Fibroblast of lung (primary cell): ENCODE data around the gene CLEC12A. TPM values are rescaled to one million over a fixed set of nuclear protein-coding genes. Genes with fewer than 3 reads are reported as not detected.

ENCODE experiments used
- DNase-seq, 2 donors: peaks; one replicate each; pipeline versions ENCODE4 v3.0.0 to v3.0.0-alpha.2; 2010; ENCODE audit warnings: low read depth in 2 of 2
- H2AFZ ChIP-seq: 2 replicates; pipeline ENCODE4 v1.5.1; 2012; ENCODE audit warnings: low read length, control low read depth, inconsistent platforms
- H3K27ac ChIP-seq: 2 replicates; pipeline ENCODE4 v1.5.1; 2011; ENCODE audit warnings: low read length, control low read depth; ENCODE audit not compliant: insufficient read depth
- H3K27me3 ChIP-seq: 2 replicates; pipeline ENCODE4 v1.5.1; 2011; ENCODE audit warnings: mild to moderate bottlenecking, low read length; ENCODE audit not compliant: control insufficient read depth, insufficient read depth
- H3K36me3 ChIP-seq: 2 replicates; pipeline ENCODE4 v1.5.1; 2011; ENCODE audit warnings: low read length; ENCODE audit not compliant: control insufficient read depth, insufficient read depth
- H3K4me1 ChIP-seq: 2 replicates; pipeline ENCODE4 v1.5.1; 2011; ENCODE audit warnings: low read length; ENCODE audit not compliant: control insufficient read depth, insufficient read depth; ENCODE audit errors: extremely low read depth
- H3K4me2 ChIP-seq: 2 replicates; pipeline ENCODE4 v1.5.1; 2011; ENCODE audit warnings: low read length, control low read depth; ENCODE audit not compliant: insufficient read depth; ENCODE audit errors: extremely low read depth
- H3K4me3 ChIP-seq, 4 experiments: fragments of 200-600 bp in 1 of 4; sonication (generic) in 1 of 4; replicated peaks in 1 of 4; 2 replicates each; pipeline ENCODE4 v1.5.1; 2011 to 2016; ENCODE audit warnings: low read length in 4 of 4, low read depth in 3 of 4, mild to moderate bottlenecking in 3 of 4, control low read depth in 2 of 4, inconsistent platforms in 1 of 4, mixed read lengths in 1 of 4; ENCODE audit not compliant: insufficient read depth in 1 of 4; ENCODE audit errors: control extremely low read depth in 1 of 4
- H3K79me2 ChIP-seq: 2 replicates; pipeline ENCODE4 v1.5.1; 2012; ENCODE audit warnings: mild to moderate bottlenecking, low read length, inconsistent platforms; ENCODE audit not compliant: control insufficient read depth, insufficient read depth
- H3K9ac ChIP-seq: 2 replicates; pipeline ENCODE4 v1.5.1; 2011; ENCODE audit warnings: mild to moderate bottlenecking, low read length, control low read depth; ENCODE audit not compliant: insufficient read depth
- H3K9me3 ChIP-seq: 2 replicates; pipeline ENCODE4 v1.5.1; 2012; ENCODE audit warnings: low read depth, low read length; ENCODE audit not compliant: control insufficient read depth, insufficient read depth
- H4K20me1 ChIP-seq: 2 replicates; pipeline ENCODE4 v1.5.1; 2011; ENCODE audit warnings: low read length; ENCODE audit not compliant: control insufficient read depth, insufficient read depth; ENCODE audit errors: extremely low read depth
- EZH2 ChIP-seq: IDR thresholded peaks from 2 replicates; pipeline ENCODE4 v1.5.1; 2012; ENCODE audit warnings: low read length, control low read depth, mild to moderate bottlenecking; ENCODE audit errors: missing control alignments
- polyA plus RNA-seq, 2 donors: library from polyadenylated mRNA; depleted of rRNA in 1 of 2; stranded (reverse) in 1 of 2; unstranded in 1 of 2; fragments of >200 nt; gene quantifications; 2 replicates each; pipeline ENCODE4 v1.2.1, GENCODE V29; 2011 to 2012; ENCODE audit warnings: missing spikeins in 1 of 2
- total RNA-seq: library from RNA; depleted of rRNA; stranded (reverse); fragments of >200 nt; gene quantifications from 2 replicates; pipeline ENCODE4 v1.2.1, GENCODE V29; 2014
- TF ChIP-seq, protein P1 (sequence below), 2 donors: IDR thresholded peaks in 1 of 2; conservative IDR thresholded peaks in 1 of 2; 1 replicate in 1 of 2; 2 replicates in 1 of 2; pipeline ENCODE4 v1.5.1; 2011 to 2012; ENCODE audit warnings: low read length in 2 of 2, control low read depth in 1 of 2, inconsistent platforms in 1 of 2, low read depth in 1 of 2, mild to moderate bottlenecking in 1 of 2

Gene CLEC12A
- total and polyA plus RNA-seq, 2 donors (not counting 1 experiment from before 2014, with no cell fraction given): not detected

DNA sequence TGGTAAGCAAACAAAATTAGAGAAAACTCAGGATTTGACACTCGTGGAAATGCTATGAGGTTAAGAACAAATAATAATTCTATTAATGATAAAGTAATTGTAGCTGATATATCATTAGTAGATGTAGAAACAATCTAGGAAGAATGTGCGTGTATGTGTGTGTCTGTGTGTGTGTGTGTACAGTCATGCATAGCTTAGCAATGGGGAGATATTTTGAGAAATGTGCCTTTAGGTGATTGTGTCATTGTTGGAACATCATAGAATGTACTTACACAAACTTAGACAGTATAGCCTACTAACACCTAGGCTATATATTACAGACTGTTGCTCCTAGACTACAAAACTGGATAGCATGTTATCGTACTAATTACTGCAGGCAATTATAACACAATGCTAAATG, 44.3 kb upstream of the CLEC12A start:
- Histone ChIP-seq H3K4me2 (no peak overlapping the region), H3K9me3 (no peaks in the 10 kb centered on the region)
- DNase-seq: no peak

DNA sequence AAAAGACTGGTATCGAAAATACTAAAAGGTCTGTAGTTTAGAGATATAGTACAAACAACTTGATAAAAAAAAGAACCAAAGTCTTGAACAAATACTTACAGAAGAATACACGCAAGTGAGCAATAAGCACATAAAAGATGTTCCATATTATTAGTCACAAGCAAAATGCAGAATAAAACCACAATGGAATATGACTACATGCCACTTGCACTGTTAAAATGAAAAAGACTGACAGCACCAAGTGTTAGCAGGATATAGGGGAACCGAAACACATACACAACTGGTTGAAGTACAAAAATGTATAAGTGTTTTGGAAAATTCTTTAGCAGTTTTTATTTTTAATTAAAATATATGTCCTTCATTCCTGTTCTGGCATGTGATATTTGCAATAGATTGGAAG, 42.6 kb upstream of the CLEC12A start:
- Histone ChIP-seq H3K9me3 (no peaks in the 10 kb centered on the region), H3K4me2 (no peak overlapping the region), H3K9ac (no peak overlapping the region), H3K36me3 (no peaks in the 10 kb centered on the region), H3K4me3 (no peak overlapping the region), H3K27me3 (no peaks in the 10 kb centered on the region), H3K27ac (no peak overlapping the region), H4K20me1 (no peaks in the 10 kb centered on the region), H2AFZ (no peak overlapping the region), H3K4me1 (no peaks in the 10 kb centered on the region), H3K79me2 (no peaks in the 10 kb centered on the region)
- TF ChIP-seq, protein P1, sequence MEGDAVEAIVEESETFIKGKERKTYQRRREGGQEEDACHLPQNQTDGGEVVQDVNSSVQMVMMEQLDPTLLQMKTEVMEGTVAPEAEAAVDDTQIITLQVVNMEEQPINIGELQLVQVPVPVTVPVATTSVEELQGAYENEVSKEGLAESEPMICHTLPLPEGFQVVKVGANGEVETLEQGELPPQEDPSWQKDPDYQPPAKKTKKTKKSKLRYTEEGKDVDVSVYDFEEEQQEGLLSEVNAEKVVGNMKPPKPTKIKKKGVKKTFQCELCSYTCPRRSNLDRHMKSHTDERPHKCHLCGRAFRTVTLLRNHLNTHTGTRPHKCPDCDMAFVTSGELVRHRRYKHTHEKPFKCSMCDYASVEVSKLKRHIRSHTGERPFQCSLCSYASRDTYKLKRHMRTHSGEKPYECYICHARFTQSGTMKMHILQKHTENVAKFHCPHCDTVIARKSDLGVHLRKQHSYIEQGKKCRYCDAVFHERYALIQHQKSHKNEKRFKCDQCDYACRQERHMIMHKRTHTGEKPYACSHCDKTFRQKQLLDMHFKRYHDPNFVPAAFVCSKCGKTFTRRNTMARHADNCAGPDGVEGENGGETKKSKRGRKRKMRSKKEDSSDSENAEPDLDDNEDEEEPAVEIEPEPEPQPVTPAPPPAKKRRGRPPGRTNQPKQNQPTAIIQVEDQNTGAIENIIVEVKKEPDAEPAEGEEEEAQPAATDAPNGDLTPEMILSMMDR (conservative IDR thresholded peaks at IDR 0.05 in 1 of 2, IDR thresholded peaks at IDR 0.05 in 1 of 2; ENCODE audit: low read depth in 1 of 2, low read length in 2 of 2): no peak
- no peak for TF ChIP-seq EZH2
- no peak for DNase-seq

More for the DNA sequence above, 44.3 kb upstream of the CLEC12A start:
- no peak overlapping the region for H3K27ac ChIP-seq
- TF ChIP-seq, protein P1 (conservative IDR thresholded peaks at IDR 0.05 in 1 of 2, IDR thresholded peaks at IDR 0.05 in 1 of 2; ENCODE audit: low read depth in 1 of 2, low read length in 2 of 2): no peak
- TF ChIP-seq EZH2: no peak
- H3K36me3 ChIP-seq: no peaks in the 10 kb centered on the region
- no peak overlapping the region for H2AFZ ChIP-seq
- no peaks in the 10 kb centered on the region for H3K79me2 ChIP-seq
- no peak overlapping the region for H3K4me3 ChIP-seq
- H4K20me1 ChIP-seq: no peaks in the 10 kb centered on the region
- H3K4me1 ChIP-seq: no peaks in the 10 kb centered on the region
- no peak overlapping the region for H3K9ac ChIP-seq
- H3K27me3 ChIP-seq: no peaks in the 10 kb centered on the region

DNA sequence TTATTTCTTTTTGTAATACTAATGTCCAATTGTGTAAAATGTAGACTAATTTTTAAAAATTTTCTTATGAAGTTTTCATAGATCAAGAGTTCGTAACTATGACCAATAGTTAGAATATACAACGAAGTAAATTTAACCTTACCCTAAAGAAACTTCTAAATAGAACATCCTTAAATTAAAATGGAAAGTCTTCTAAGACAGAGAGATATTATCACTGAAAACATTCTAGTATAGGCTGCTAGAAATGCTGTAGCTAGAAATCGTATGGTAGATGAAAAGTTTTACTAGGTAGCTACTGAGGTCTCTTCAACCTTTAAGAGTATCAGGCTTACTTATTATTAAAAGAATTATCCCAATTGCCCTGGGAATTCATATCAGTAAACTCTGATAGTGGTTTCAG, 40.0 kb upstream of the CLEC12A start:
- Histone ChIP-seq H3K4me1 (no peaks in the 10 kb centered on the region), H4K20me1 (no peaks in the 10 kb centered on the region), H3K4me3 (no peak overlapping the region), H3K79me2 (no peaks in the 10 kb centered on the region), H3K9me3 (no peaks in the 10 kb centered on the region), H3K36me3 (no peaks in the 10 kb centered on the region), H2AFZ (no peak overlapping the region), H3K27ac (no peak overlapping the region), H3K27me3 (no peaks in the 10 kb centered on the region), H3K9ac (no peak overlapping the region), H3K4me2 (no peak overlapping the region)
- no peak for DNase-seq
- no peak for TF ChIP-seq EZH2
- TF ChIP-seq, protein P1 (conservative IDR thresholded peaks at IDR 0.05 in 1 of 2, IDR thresholded peaks at IDR 0.05 in 1 of 2; ENCODE audit: low read depth in 1 of 2, low read length in 2 of 2): no peak
